T-helper 2 cell (primary cell): ENCODE results near the gene CEP128.
A peak's percentile ranks its signal among the peaks of the same experiment; 100 is the strongest.

Source experiments
- DNase-seq, 5 experiments: peaks; one replicate each; pipeline versions ENCODE4 v3.0.0 to v3.0.0-alpha.2; 2012 to 2022

CEP128 gene

GRCh38 chr14:80901260-80901659 lies 40.3 kb downstream of the CEP128 start:
- DNase-seq = no peak

- DNase-seq = no peak
Measured at GRCh38 chr14:80872645-80873044, 68.9 kb downstream of the CEP128 start.

- DNase-seq = no peak
Measured at GRCh38 chr14:80868260-80868659, 73.3 kb downstream of the CEP128 start.

- no peak for DNase-seq
Measured at GRCh38 chr14:80867798-80868197, 73.7 kb downstream of the CEP128 start.

- DNase-seq = no peak
Measured at GRCh38 chr14:80867091-80867490, 74.4 kb downstream of the CEP128 start.

GRCh38 chr14:80865565-80865964 lies 76.0 kb downstream of the CEP128 start:
- DNase-seq = no peak

GRCh38 chr14:80862983-80863382 lies 78.6 kb downstream of the CEP128 start:
- DNase-seq = no peak

- DNase-seq = no peak
Measured at GRCh38 chr14:80862541-80862940, 79.0 kb downstream of the CEP128 start.

GRCh38 chr14:80850197-80850814 lies 91.2 kb downstream of the CEP128 start:
- DNase-seq = peak in 1 of 5 experiments; percentile 30

GRCh38 chr14:80847070-80847469 lies 94.5 kb downstream of the CEP128 start:
- no peak for DNase-seq

- no peak for DNase-seq
Measured at GRCh38 chr14:80845856-80846255, 95.7 kb downstream of the CEP128 start.

GRCh38 chr14:80844872-80845271 lies 96.7 kb downstream of the CEP128 start:
- no peak for DNase-seq

- no peak for DNase-seq
Measured at GRCh38 chr14:80839743-80840142, 101.8 kb downstream of the CEP128 start.

GRCh38 chr14:80809663-80810062 lies 131.9 kb downstream of the CEP128 start:
- peak in 1 of 5 experiments; percentile 65 for DNase-seq

- no peak for DNase-seq
Measured at GRCh38 chr14:80805136-80805535, 136.4 kb downstream of the CEP128 start.

GRCh38 chr14:80798878-80799277 lies 142.7 kb downstream of the CEP128 start:
- DNase-seq = peak in 1 of 5 experiments; percentile 8

- DNase-seq = no peak
Measured at GRCh38 chr14:80798211-80798610, 143.3 kb downstream of the CEP128 start.

- DNase-seq = no peak
Measured at GRCh38 chr14:80792771-80793170, 148.8 kb downstream of the CEP128 start.

- DNase-seq = no peak
Measured at GRCh38 chr14:80787876-80788275, 153.7 kb downstream of the CEP128 start.

- DNase-seq = no peak
Measured at GRCh38 chr14:80784820-80785219, 156.7 kb downstream of the CEP128 start.

GRCh38 chr14:80781972-80782367 lies 159.6 kb downstream of the CEP128 start:
- no peak for DNase-seq

- no peak for DNase-seq
Measured at GRCh38 chr14:80780500-80780899, 161.0 kb downstream of the CEP128 start.

GRCh38 chr14:80776657-80777056 lies 164.9 kb downstream of the CEP128 start:
- DNase-seq = no peak

GRCh38 chr14:80776186-80776585 lies 165.4 kb downstream of the CEP128 start:
- no peak for DNase-seq

GRCh38 chr14:80772504-80772903 lies 169.0 kb downstream of the CEP128 start:
- no peak for DNase-seq
